GM12892 (cell line): ENCODE results near the gene ARHGAP12.
A peak's percentile ranks its signal among the peaks of the same experiment; 100 is the strongest.

ENCODE experiments used
- DNase-seq: peaks from one replicate; pipeline ENCODE4 v3.0.0; 2011; ENCODE audit not compliant: insufficient read length
- FAIRE-seq: peaks from 2 replicates; lab custom pipeline; 2011; peaks lifted over from hg19 to GRCh38; lab: Jason Lieb, UNC
- POLR2A ChIP-seq: IDR thresholded peaks from 2 replicates; pipeline ENCODE4 v1.6.1; 2011; ENCODE audit warnings: low read depth, low read length, control low read depth
- POLR2AphosphoS5 ChIP-seq: IDR thresholded peaks from 2 replicates; pipeline ENCODE4 v1.6.1; 2011; ENCODE audit warnings: low read depth, low read length, control low read depth
- TAF1 ChIP-seq: IDR thresholded peaks from 2 replicates; pipeline ENCODE4 v1.6.1; 2011; ENCODE audit warnings: low read depth, mild to moderate bottlenecking, control low read depth, low read length, borderline replicate concordance

The ARHGAP12 gene

GRCh38 chr10:31761156-31761555, 167.5 kb downstream of the ARHGAP12 start:
- no peak for FAIRE-seq

GRCh38 chr10:31760674-31761081, 168.0 kb downstream of the ARHGAP12 start:
- FAIRE-seq: no peak
- TF ChIP-seq TAF1: no peak
- no peak for TF ChIP-seq POLR2AphosphoS5
- no peak for TF ChIP-seq POLR2A
- DNase-seq: no peak

More at GRCh38 chr10:31761156-31761555, 167.5 kb downstream of the ARHGAP12 start:
- DNase-seq: no peak
- TF ChIP-seq POLR2A (no peak), TAF1 (no peak), POLR2AphosphoS5 (no peak)

- FAIRE-seq (peak; percentile 95), DNase-seq (peak; percentile 94)
- TF ChIP-seq POLR2AphosphoS5 (0 out of 2 replicates have a peak, but pooled peaks have one; percentile 72), POLR2A (peak; percentile 84; the same call in 1 of the 2 replicates), TAF1 (peak; percentile 59; the same call in 1 of the 2 replicates)
These were observed 168.6 kb downstream of the ARHGAP12 start for GRCh38 chr10:31759799-31760626.

- FAIRE-seq: peak; percentile 73
These were observed 169.4 kb downstream of the ARHGAP12 start for GRCh38 chr10:31759124-31759798.

GRCh38 chr10:31758495-31758894, 170.1 kb downstream of the ARHGAP12 start:
- TF ChIP-seq POLR2A (no peak), POLR2AphosphoS5 (no peak), TAF1 (no peak)
- FAIRE-seq: no peak
- no peak for DNase-seq

More at GRCh38 chr10:31759124-31759798, 169.4 kb downstream of the ARHGAP12 start:
- no peak for TF ChIP-seq POLR2AphosphoS5
- no peak for TF ChIP-seq POLR2A
- no peak for TF ChIP-seq TAF1
- DNase-seq: peak; percentile 42

- DNase-seq (no peak), FAIRE-seq (no peak)
- TF ChIP-seq POLR2A: no peak
- TF ChIP-seq POLR2AphosphoS5: no peak
- TF ChIP-seq TAF1: no peak
These were observed 170.8 kb downstream of the ARHGAP12 start for GRCh38 chr10:31757831-31758230.

- no peak for DNase-seq
- TF ChIP-seq TAF1 (no peak), POLR2AphosphoS5 (no peak), POLR2A (no peak)
- FAIRE-seq: no peak
These were observed 171.2 kb downstream of the ARHGAP12 start for GRCh38 chr10:31757386-31757791.

- no peak for TF ChIP-seq POLR2A
- TF ChIP-seq TAF1: no peak
- TF ChIP-seq POLR2AphosphoS5: no peak
- FAIRE-seq (no peak), DNase-seq (no peak)
These were observed 171.9 kb downstream of the ARHGAP12 start for GRCh38 chr10:31756729-31757110.

- TF ChIP-seq POLR2AphosphoS5 (no peak), TAF1 (no peak), POLR2A (no peak)
- DNase-seq (no peak), FAIRE-seq (no peak)
These were observed 172.4 kb downstream of the ARHGAP12 start for GRCh38 chr10:31756101-31756728.
